Mesendoderm (in vitro differentiated cells): ENCODE results near the gene VWA2.

Experiments used
- DNase-seq: peaks from one replicate; pipeline ENCODE4 v3.0.0; 2013
- H2AK5ac ChIP-seq: 2 replicates; pipeline ENCODE4 v1.6.1; 2013; ENCODE audit warnings: low read length, inconsistent platforms
- H2BK120ac ChIP-seq: 2 replicates; pipeline ENCODE4 v1.6.1; 2013; ENCODE audit warnings: low read depth, mild to moderate bottlenecking, low read length, moderate library complexity, mixed read lengths
- H2BK15ac ChIP-seq: replicated peaks from 2 replicates; pipeline ENCODE4 v1.6.1; 2013; ENCODE audit warnings: low read depth, mild to moderate bottlenecking, moderate library complexity
- H2BK5ac ChIP-seq: 2 replicates; pipeline ENCODE4 v1.6.1; 2013; ENCODE audit warnings: low read length, inconsistent platforms
- H3K18ac ChIP-seq: 2 replicates; pipeline ENCODE4 v1.6.1; 2013; ENCODE audit warnings: mild to moderate bottlenecking, low read length, mixed read lengths
- H3K23ac ChIP-seq: one replicate; pipeline ENCODE4 v1.6.1; 2013; ENCODE audit warnings: low read length
- H3K27ac ChIP-seq: 2 replicates; pipeline ENCODE4 v1.5.1; 2013; ENCODE audit warnings: low read depth, mild to moderate bottlenecking, inconsistent platforms, low read length, moderate library complexity
- H3K27me3 ChIP-seq: 2 replicates; pipeline ENCODE4 v1.6.1; 2013; ENCODE audit warnings: low read length, control low read depth, mild to moderate bottlenecking, inconsistent platforms; ENCODE audit not compliant: insufficient read depth, poor library complexity
- H3K36me3 ChIP-seq: 2 replicates; pipeline ENCODE4 v1.6.1; 2013; ENCODE audit warnings: low read length, inconsistent platforms; ENCODE audit not compliant: control insufficient read depth, insufficient read depth
- H3K4ac ChIP-seq: one replicate; pipeline ENCODE4 v1.6.1; 2013; ENCODE audit warnings: low read depth, mild to moderate bottlenecking, low read length, moderate library complexity
- H3K4me1 ChIP-seq: 2 replicates; pipeline ENCODE4 v1.6.1; 2013; ENCODE audit warnings: low read depth, low read length, inconsistent platforms; ENCODE audit not compliant: control insufficient read depth
- H3K4me2 ChIP-seq: 2 replicates; pipeline ENCODE4 v1.6.1; 2013; ENCODE audit warnings: low read length
- H3K4me3 ChIP-seq: 2 replicates; pipeline ENCODE4 v1.5.1; 2013; ENCODE audit warnings: mild to moderate bottlenecking, low read length
- H3K56ac ChIP-seq: one replicate; pipeline ENCODE4 v1.6.1; 2013; ENCODE audit warnings: low read length
- H3K79me1 ChIP-seq: 2 replicates; pipeline ENCODE4 v1.6.1; 2013; ENCODE audit warnings: low read length, inconsistent platforms
- H3K79me2 ChIP-seq: 2 replicates; pipeline ENCODE4 v1.6.1; 2013; ENCODE audit warnings: mild to moderate bottlenecking, low read length; ENCODE audit not compliant: control insufficient read depth, insufficient read depth
- H3K9ac ChIP-seq: 2 replicates; pipeline ENCODE4 v1.6.1; 2013; ENCODE audit warnings: low read length, inconsistent platforms
- H4K5ac ChIP-seq: one replicate; pipeline ENCODE4 v1.6.1; 2013; ENCODE audit warnings: low read length
- H4K8ac ChIP-seq: one replicate; pipeline ENCODE4 v1.6.1; 2013; ENCODE audit warnings: low read depth, mild to moderate bottlenecking, control low read depth, low read length, moderate library complexity
- WGBS: extraction: QIAGEN DNeasy Blood & Tissue Kit; methylation state at CpG from one replicate; pipeline ENCODE4 v1.1.7; 2013; ENCODE audit warnings: low lambda C conversion rate, missing lambda C conversion rate; ENCODE audit not compliant: insufficient coverage; ENCODE audit errors: extremely low coverage; 5-methylcytosine and 5-hydroxymethylcytosine counted together

Gene VWA2

DNA sequence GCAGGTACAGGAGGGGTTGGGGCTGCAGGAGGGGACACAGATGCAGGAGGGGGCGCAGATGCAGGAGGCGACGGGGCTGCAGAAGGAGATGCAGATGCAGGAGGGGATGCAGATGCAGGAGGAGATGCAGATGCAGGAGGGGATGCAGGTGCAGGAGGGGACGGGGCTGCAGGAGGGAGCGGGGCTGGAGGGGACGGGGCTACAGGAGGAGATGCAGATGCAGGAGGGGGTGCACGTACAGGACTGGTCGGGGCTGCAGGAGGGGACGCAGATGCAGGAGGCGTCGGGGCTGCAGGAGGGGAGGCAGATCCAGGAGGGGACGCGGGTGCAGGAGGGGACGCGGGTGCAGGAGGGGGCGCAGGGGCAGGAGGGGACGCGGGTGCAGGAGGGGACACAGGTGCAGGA lies 66.5 kb downstream of the VWA2 start:
- Histone ChIP-seq H3K27me3 (no peaks in the 10 kb centered on the region), H3K36me3 (no peaks in the 10 kb centered on the region), H3K4me2 (no peak overlapping the region), H3K4me1 (no peaks in the 10 kb centered on the region), H2BK120ac (no peak overlapping the region), H2BK15ac (no peak overlapping the region), H3K56ac (no peak overlapping the region), H2AK5ac (no peak overlapping the region), H3K23ac (no peak overlapping the region), H4K5ac (no peak overlapping the region), H3K18ac (no peak overlapping the region), H3K79me1 (no peaks in the 10 kb centered on the region), H3K79me2 (no peaks in the 10 kb centered on the region), H3K9ac (no peak overlapping the region), H3K4ac (no peak overlapping the region), H3K27ac (no peak overlapping the region), H3K4me3 (no peak overlapping the region), H2BK5ac (no peak overlapping the region), H4K8ac (no peak overlapping the region)
- no peak for DNase-seq
- no CpG with 5 or more reads among the region's 18 CpGs for WGBS

GRCh38 chr10:114306116-114306973 lies 67.3 kb downstream of the VWA2 start:
- no peak overlapping the region for H3K56ac ChIP-seq
- no peaks in the 10 kb centered on the region for H3K27me3 ChIP-seq
- H3K23ac ChIP-seq, result no peak overlapping the region
- no peak overlapping the region for H4K8ac ChIP-seq
- H3K4me3 ChIP-seq, result no peak overlapping the region
- H3K36me3 ChIP-seq, result no peaks in the 10 kb centered on the region
- no peaks in the 10 kb centered on the region for H3K79me1 ChIP-seq
- H3K79me2 ChIP-seq, result no peaks in the 10 kb centered on the region
- H2BK120ac ChIP-seq, result no peak overlapping the region
- no peak overlapping the region for H2BK15ac ChIP-seq
- H3K27ac ChIP-seq, result no peak overlapping the region
- H4K5ac ChIP-seq, result no peak overlapping the region
- H3K4ac ChIP-seq, result no peak overlapping the region
- no peaks in the 10 kb centered on the region for H3K4me1 ChIP-seq
- H3K18ac ChIP-seq, result no peak overlapping the region
- no peak overlapping the region for H2AK5ac ChIP-seq
- no CpG with 5 or more reads among the region's 19 CpGs for WGBS
- H3K9ac ChIP-seq, result no peak overlapping the region
- DNase-seq, result peak; percentile 87
- no peak overlapping the region for H2BK5ac ChIP-seq
- no peak overlapping the region for H3K4me2 ChIP-seq

GRCh38 chr10:114307731-114308130 lies 68.7 kb downstream of the VWA2 start:
- H3K56ac ChIP-seq, result no peak overlapping the region
- no peak overlapping the region for H3K4ac ChIP-seq
- H2AK5ac ChIP-seq, result no peak overlapping the region
- no peak overlapping the region for H4K8ac ChIP-seq
- DNase-seq, result no peak
- no peaks in the 10 kb centered on the region for H3K79me2 ChIP-seq
- H3K4me1 ChIP-seq, result no peaks in the 10 kb centered on the region
- WGBS, result no CpG with 5 or more reads among the region's 10 CpGs
- no peak overlapping the region for H3K4me2 ChIP-seq
- no peak overlapping the region for H3K18ac ChIP-seq
- no peak overlapping the region for H3K27ac ChIP-seq
- H3K27me3 ChIP-seq, result no peaks in the 10 kb centered on the region
- H2BK120ac ChIP-seq, result no peak overlapping the region
- no peaks in the 10 kb centered on the region for H3K36me3 ChIP-seq
- no peak overlapping the region for H2BK15ac ChIP-seq
- H3K4me3 ChIP-seq, result no peak overlapping the region
- no peak overlapping the region for H3K9ac ChIP-seq
- H2BK5ac ChIP-seq, result no peak overlapping the region
- H3K23ac ChIP-seq, result no peak overlapping the region
- no peak overlapping the region for H4K5ac ChIP-seq
- no peaks in the 10 kb centered on the region for H3K79me1 ChIP-seq

DNA sequence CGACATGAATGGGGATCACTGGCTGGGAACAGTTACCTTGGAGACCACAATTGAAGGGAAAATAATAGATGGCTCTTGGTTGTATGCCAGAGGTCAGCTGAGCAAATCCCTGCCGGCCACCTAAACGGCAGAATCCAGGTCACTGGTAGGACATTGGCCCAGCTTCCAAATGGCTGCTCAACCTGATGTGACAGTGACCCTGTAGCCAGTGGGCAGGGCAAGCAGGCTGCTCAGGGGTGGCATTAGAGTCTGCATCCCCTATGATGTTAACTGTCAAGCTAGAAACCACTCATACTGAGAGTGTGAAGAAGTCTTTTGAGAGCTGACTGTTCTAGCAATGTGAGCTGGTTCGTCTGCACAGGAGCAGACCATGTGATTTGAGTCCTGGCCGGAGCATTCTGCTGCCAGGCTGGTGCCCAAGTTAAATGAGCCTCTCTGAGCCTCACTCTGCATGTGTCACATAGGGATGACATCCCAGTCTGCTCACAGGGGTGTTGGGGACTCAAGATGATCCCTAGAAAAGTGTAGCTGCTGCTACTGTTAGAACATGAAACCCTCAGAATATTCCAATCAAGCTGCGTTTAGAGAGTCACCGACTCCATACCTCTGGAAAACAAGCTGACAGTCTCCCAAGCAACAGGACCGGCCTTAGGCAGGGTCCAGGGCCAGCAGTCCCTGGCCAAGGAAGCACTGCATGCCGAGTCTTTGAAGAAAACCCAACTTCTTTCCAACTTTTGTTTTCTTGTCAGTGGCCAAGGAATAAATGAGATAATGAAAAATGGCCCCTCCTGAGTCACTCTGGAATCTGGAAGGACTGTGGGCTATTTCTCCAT lies 69.7 kb downstream of the VWA2 start:
- no peak for DNase-seq
- no peak overlapping the region for H3K9ac ChIP-seq
- H3K18ac ChIP-seq, result no peak overlapping the region
- H4K5ac ChIP-seq, result no peak overlapping the region
- no peak overlapping the region for H3K56ac ChIP-seq
- H2BK15ac ChIP-seq, result no peak overlapping the region
- no peak overlapping the region for H2BK5ac ChIP-seq
- H2AK5ac ChIP-seq, result no peak overlapping the region
- no peak overlapping the region for H4K8ac ChIP-seq
- WGBS, result no CpG with 5 or more reads among the region's 9 CpGs
- H3K36me3 ChIP-seq, result no peaks in the 10 kb centered on the region
- H3K4me2 ChIP-seq, result no peak overlapping the region
- no peak overlapping the region for H3K27ac ChIP-seq
- H3K79me1 ChIP-seq, result no peaks in the 10 kb centered on the region
- no peak overlapping the region for H3K4me3 ChIP-seq
- H2BK120ac ChIP-seq, result no peak overlapping the region
- H3K23ac ChIP-seq, result no peak overlapping the region
- no peaks in the 10 kb centered on the region for H3K79me2 ChIP-seq
- H3K27me3 ChIP-seq, result no peaks in the 10 kb centered on the region
- H3K4ac ChIP-seq, result no peak overlapping the region
- no peaks in the 10 kb centered on the region for H3K4me1 ChIP-seq

- Histone ChIP-seq H3K56ac (no peak overlapping the region), H3K18ac (no peak overlapping the region), H3K4me2 (no peak overlapping the region), H3K27me3 (no peaks in the 10 kb centered on the region), H3K79me2 (no peaks in the 10 kb centered on the region), H2AK5ac (no peak overlapping the region), H2BK15ac (no peak overlapping the region), H3K4me3 (no peak overlapping the region), H2BK120ac (no peak overlapping the region), H4K8ac (no peak overlapping the region), H3K79me1 (no peaks in the 10 kb centered on the region), H3K4ac (no peak overlapping the region), H2BK5ac (no peak overlapping the region), H3K27ac (no peak overlapping the region), H4K5ac (no peak overlapping the region), H3K23ac (no peak overlapping the region), H3K36me3 (no peaks in the 10 kb centered on the region), H3K9ac (no peak overlapping the region), H3K4me1 (no peaks in the 10 kb centered on the region)
- no CpG with 5 or more reads among the region's 3 CpGs for WGBS
- no peak for DNase-seq
Observed at GRCh38 chr10:114309364-114309651, 70.3 kb downstream of the VWA2 start.
